Ishikawa (cell line): Measurements from ENCODE around the gene EXOC3L4.

ENCODE experiments used
- CEBPB ChIP-seq: IDR thresholded peaks from 2 replicates; pipeline ENCODE4 v1.6.1; 2012
- CREB1 ChIP-seq: IDR thresholded peaks from 2 replicates; pipeline ENCODE4 v1.6.1; 2012; ENCODE audit warnings: low read depth
- EGR1 ChIP-seq: IDR thresholded peaks from 2 replicates; pipeline ENCODE4 v1.6.1; 2012
- EP300 ChIP-seq: IDR thresholded peaks from 2 replicates; pipeline ENCODE4 v1.6.1; 2012; ENCODE audit warnings: borderline replicate concordance
- FOXM1 ChIP-seq: IDR thresholded peaks from 2 replicates; pipeline ENCODE4 v1.6.1; 2012; ENCODE audit warnings: low read depth, borderline replicate concordance
- NFIC ChIP-seq: IDR thresholded peaks from 2 replicates; pipeline ENCODE4 v1.6.1; 2012
- RAD21 ChIP-seq: IDR thresholded peaks from 2 replicates; pipeline ENCODE4 v1.6.1; 2012; ENCODE audit warnings: low read depth
- REST ChIP-seq: IDR thresholded peaks from 2 replicates; pipeline ENCODE4 v1.6.1; 2012; ENCODE audit warnings: low read depth, mild to moderate bottlenecking
- TAF1 ChIP-seq: IDR thresholded peaks from 2 replicates; pipeline ENCODE4 v1.6.1; 2012; ENCODE audit warnings: low read depth, mild to moderate bottlenecking
- TCF12 ChIP-seq: IDR thresholded peaks from 2 replicates; pipeline ENCODE4 v1.6.1; 2012; ENCODE audit warnings: low read depth
- TEAD4 ChIP-seq: IDR thresholded peaks from 2 replicates; pipeline ENCODE4 v1.6.1; 2012
- USF1 ChIP-seq: IDR thresholded peaks from 2 replicates; pipeline ENCODE4 v1.6.1; 2012
- YY1 ChIP-seq: IDR thresholded peaks from 2 replicates; pipeline ENCODE4 v1.6.1; 2012; ENCODE audit warnings: low read depth
- ZBTB7A ChIP-seq: IDR thresholded peaks from 2 replicates; pipeline ENCODE4 v1.6.1; 2012; ENCODE audit warnings: low read depth
- TF ChIP-seq, protein P1 (sequence below): IDR thresholded peaks from 2 replicates; pipeline ENCODE4 v1.6.1; 2012

EXOC3L4 gene

GRCh38 chr14:103107455-103107854 is 12.9 kb downstream of the EXOC3L4 start:
- TF ChIP-seq YY1 (no peak), EP300 (no peak), TEAD4 (no peak), ZBTB7A (no peak), RAD21 (no peak), REST (no peak), CEBPB (no peak), TCF12 (no peak), TAF1 (no peak), NFIC (no peak), USF1 (no peak), FOXM1 (no peak), CREB1 (no peak), EGR1 (no peak)
- TF ChIP-seq, protein P1, sequence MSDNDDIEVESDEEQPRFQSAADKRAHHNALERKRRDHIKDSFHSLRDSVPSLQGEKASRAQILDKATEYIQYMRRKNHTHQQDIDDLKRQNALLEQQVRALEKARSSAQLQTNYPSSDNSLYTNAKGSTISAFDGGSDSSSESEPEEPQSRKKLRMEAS: no peak

DNA sequence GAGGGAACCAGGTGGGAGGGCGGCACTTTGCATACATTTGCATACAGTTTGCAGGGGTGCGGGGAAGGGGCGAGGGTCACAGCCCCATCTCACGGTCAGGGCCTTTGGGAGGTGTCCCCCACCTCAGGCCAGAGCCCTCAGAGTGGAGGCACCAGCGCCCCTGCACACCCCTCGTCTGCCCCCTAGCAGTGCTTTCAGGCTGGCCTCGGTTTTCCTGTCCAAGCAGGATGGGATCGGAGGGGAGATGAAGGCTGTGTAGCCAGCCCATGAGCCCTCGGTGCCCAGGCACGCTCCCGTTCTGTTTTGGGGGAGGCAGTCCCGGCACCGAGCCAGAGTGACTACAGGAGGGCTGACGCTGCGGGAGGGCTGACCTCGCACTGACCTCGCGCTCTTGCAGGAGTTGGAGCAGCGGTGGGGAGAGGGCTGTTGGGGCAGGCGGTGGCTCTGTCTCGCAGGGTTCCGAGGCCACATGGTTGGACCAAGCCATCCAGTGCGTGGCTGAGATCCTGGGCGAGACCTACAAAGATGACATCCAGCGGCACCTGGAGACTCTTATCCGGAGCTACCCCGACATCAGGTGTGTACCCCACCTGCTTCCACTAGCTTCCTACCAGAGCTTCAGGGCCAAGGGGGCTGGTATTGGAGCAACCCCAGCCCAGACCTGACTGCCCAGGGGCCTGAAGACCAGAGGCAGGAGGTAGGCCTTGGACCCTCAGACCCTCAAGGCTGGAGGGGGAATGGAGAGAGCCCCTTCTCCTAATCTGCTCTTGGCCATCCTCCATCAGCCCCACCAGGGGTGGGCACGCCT is 13.6 kb downstream of the EXOC3L4 start:
- no peak for TF ChIP-seq EP300
- peak; percentile 28; the same call in 1 of the 2 replicates for TF ChIP-seq NFIC
- TF ChIP-seq YY1: no peak

- no peak for TF ChIP-seq YY1
- TF ChIP-seq ZBTB7A: 0 out of 2 replicates have a peak, but pooled peaks have one; percentile 75
These were observed 14.3 kb downstream of the EXOC3L4 start for GRCh38 chr14:103108749-103109207.

GRCh38 chr14:103109535-103110441 is 15.3 kb downstream of the EXOC3L4 start:
- TF ChIP-seq TAF1 (no peak), TCF12 (peak; percentile 84), REST (no peak), TEAD4 (peak; percentile 97), NFIC (peak; percentile 71; the same call in 1 of the 2 replicates), CREB1 (0 out of 2 replicates have a peak, but pooled peaks have one; percentile 23), RAD21 (no peak), ZBTB7A (peak; percentile 90), FOXM1 (no peak; the same call in 1 of the 2 replicates), CEBPB (0 out of 2 replicates have a peak, but pooled peaks have one; percentile 2), USF1 (no peak), EGR1 (peak; percentile 98), YY1 (0 out of 2 replicates have a peak, but pooled peaks have one; percentile 44), EP300 (peak; percentile 67; the same call in 1 of the 2 replicates)
- TF ChIP-seq, protein P1: peak; percentile 83

- TF ChIP-seq TAF1 (0 out of 2 replicates have a peak, but pooled peaks have one; percentile 22), TEAD4 (peak; percentile 49; the same call in 1 of the 2 replicates), NFIC (peak; percentile 17; the same call in 1 of the 2 replicates), CEBPB (no peak), EP300 (0 out of 2 replicates have a peak, but pooled peaks have one; percentile 37), TCF12 (peak; percentile 55; the same call in 1 of the 2 replicates), REST (no peak)
- TF ChIP-seq, protein P1: peak; percentile 59; the same call in 1 of the 2 replicates
These were observed 16.2 kb downstream of the EXOC3L4 start for GRCh38 chr14:103110681-103111231.
